Measurements from ENCODE around the gene CDK8. TPM values are rescaled to one million over a fixed set of nuclear protein-coding genes. Genes with fewer than 3 reads are reported as not detected.

Gene CDK8
- total and polyA plus RNA-seq, 12 donors: 6.4 to 12.5 (median 9.2) TPM

DNA sequence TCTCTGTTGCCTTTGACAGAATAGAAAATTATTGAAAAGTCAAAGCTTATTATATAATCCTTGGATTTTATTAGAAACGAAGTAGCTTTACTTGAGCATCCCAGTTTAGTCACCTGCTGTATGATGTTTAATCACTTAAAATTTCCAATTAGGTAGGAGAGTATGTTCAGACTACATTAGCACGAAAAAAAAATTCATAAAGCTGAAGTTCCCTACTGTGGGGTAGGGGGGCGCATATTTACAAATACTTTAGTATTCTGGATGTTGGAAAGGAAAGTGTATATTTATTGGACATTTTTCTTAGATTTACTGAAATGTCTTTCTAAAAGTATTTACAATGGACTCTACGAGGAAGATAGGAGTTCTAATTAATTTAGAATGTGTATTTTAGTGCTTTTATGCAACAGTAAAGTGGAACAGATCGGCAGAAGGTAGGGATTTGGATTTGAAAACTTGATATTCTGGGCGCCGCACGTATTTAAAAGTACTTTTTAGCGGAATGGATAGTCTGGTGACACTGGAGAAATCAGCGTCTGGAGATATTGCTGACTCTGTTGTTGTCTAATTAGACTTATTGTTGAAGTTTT, 1.9 kb downstream of the CDK8 start:
- TF ChIP-seq, protein P1, sequence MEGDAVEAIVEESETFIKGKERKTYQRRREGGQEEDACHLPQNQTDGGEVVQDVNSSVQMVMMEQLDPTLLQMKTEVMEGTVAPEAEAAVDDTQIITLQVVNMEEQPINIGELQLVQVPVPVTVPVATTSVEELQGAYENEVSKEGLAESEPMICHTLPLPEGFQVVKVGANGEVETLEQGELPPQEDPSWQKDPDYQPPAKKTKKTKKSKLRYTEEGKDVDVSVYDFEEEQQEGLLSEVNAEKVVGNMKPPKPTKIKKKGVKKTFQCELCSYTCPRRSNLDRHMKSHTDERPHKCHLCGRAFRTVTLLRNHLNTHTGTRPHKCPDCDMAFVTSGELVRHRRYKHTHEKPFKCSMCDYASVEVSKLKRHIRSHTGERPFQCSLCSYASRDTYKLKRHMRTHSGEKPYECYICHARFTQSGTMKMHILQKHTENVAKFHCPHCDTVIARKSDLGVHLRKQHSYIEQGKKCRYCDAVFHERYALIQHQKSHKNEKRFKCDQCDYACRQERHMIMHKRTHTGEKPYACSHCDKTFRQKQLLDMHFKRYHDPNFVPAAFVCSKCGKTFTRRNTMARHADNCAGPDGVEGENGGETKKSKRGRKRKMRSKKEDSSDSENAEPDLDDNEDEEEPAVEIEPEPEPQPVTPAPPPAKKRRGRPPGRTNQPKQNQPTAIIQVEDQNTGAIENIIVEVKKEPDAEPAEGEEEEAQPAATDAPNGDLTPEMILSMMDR (IDR thresholded peaks at IDR 0.05): peak in 6 of 9 donors; percentile 16 to 41 (median 34)
- Histone ChIP-seq H3K4me1 (peaks cover 0 to 38% (median 25%) of the 10 kb centered on the region in 9 donors), H3K36me3 (no peaks in the 10 kb centered on the region), H3K9me3 (no peaks in the 10 kb centered on the region), H3K27me3 (no peaks in the 10 kb centered on the region), H3K4me3 (peak overlapping the region; percentile 74 to 98 (median 88)), H3K27ac (peak overlapping the region in 6 of 10 donors; percentile 89 to 98 (median 96))
- DNase-seq (no peak), ATAC-seq (no peak)
- intact Hi-C loops (cut with DNase I): loop anchor here in 3 of 10 donors (5.0 to 10.0 kb wide), 5 partner anchors 69 to 239 kb away; no protein-coding TSS in a partner anchor
- whole genome bisulfite sequencing, 2 donors: 40 to 43% methylated on average over 10 of the region's 10 CpGs

DNA sequence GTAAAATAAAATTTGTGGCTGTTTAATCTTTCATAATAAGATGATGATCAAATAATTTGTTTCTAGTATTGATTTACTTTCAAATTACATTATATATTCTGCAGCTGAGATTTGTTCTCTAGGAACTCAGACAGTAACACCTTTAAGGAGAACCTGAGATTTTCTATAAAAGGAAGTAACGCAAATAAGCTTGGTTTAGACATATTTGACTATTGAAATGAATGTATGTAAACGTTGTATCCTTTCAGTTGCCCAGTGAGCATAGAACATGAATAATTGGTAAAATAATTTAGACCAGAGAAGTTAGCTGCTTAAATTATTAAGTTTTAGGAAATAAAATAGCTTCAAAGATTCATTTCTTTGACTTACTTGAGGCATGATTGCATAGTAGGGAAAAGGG, 3.1 kb downstream of the CDK8 start:
- no peaks in the 10 kb centered on the region for H3K36me3 ChIP-seq
- intact Hi-C loops (cut with DNase I): loop anchor here in 3 of 10 donors (5.0 to 10.0 kb wide), 5 partner anchors 68 to 238 kb away; no protein-coding TSS in a partner anchor
- no peaks in the 10 kb centered on the region for H3K9me3 ChIP-seq
- TF ChIP-seq, protein P1 (IDR thresholded peaks at IDR 0.05): no peak
- peak overlapping the region in 1 of 10 donors; percentile 90 for H3K27ac ChIP-seq
- no peak for DNase-seq
- no peak for ATAC-seq
- no peaks in the 10 kb centered on the region for H3K27me3 ChIP-seq
- 60 to 61% methylated on average over 2 of the region's 2 CpGs for WGBS, 2 donors
- H3K4me1 ChIP-seq: peaks cover 0 to 50% (median 25%) of the 10 kb centered on the region in 9 donors
- peak overlapping the region in 3 of 10 donors; percentile 74 to 93 (median 92) for H3K4me3 ChIP-seq

DNA sequence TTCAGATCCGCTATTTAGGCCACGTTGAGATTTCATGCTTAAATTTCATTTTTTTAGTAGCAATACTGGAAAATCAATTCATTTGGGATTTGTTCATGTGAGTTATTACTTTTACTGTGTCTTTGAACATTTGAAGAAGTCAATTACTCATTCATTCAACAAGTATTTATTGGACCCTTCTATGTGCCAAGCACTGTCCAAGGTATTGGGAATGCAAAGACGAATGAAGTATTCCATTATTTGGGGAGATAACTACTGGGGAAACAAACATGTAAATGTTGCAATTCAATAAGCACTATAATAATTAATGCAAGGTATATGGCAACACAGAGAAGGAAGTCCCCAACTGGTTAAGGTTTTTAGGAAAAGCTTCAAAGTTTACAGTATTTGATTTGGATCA, 5.7 kb downstream of the CDK8 start:
- Histone ChIP-seq H3K9me3 (peaks cover 0 to 6% (median 0%) of the 10 kb centered on the region in 11 donors), H3K27ac (no peak overlapping the region), H3K4me1 (peaks cover 0 to 50% (median 25%) of the 10 kb centered on the region in 9 donors), H3K36me3 (no peaks in the 10 kb centered on the region), H3K27me3 (no peaks in the 10 kb centered on the region), H3K4me3 (no peak overlapping the region)
- TF ChIP-seq, protein P1 (IDR thresholded peaks at IDR 0.05): no peak
- WGBS, 2 donors: 84 to 87% methylated on average over 3 of the region's 3 CpGs
- DNase-seq (no peak), ATAC-seq (no peak)
- intact Hi-C loops (cut with DNase I): loop anchor here in 3 of 10 donors (5.0 to 10.0 kb wide), 5 partner anchors 65 to 235 kb away; no protein-coding TSS in a partner anchor

DNA sequence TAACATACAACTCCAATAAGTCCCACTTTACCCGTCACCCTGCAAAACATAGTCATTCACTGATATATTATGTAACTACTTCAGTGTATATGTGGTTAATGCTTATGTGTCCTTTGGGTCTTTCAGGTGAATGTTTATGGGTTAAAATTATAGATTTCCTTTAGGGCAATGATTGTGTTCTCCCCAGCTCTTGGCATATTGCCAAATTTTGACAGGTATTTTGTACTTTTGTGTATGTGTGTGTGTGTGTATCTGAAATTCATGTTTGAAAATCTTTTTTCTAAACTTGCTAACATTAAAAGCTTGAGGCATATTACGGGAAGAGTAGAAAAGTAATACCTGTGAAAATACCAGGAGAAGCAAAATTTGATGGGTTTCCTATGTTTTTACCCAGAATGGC, 8.2 kb downstream of the CDK8 start:
- Histone ChIP-seq H3K4me1 (peaks cover 0 to 48% (median 12%) of the 10 kb centered on the region in 9 donors), H3K9me3 (peaks cover 0 to 6% (median 0%) of the 10 kb centered on the region in 11 donors), H3K27me3 (no peaks in the 10 kb centered on the region), H3K36me3 (no peaks in the 10 kb centered on the region), H3K4me3 (no peak overlapping the region), H3K27ac (no peak overlapping the region)
- intact Hi-C loops (cut with DNase I): no loop called here
- DNase-seq (no peak), ATAC-seq (no peak)
- WGBS, 2 donors: 95 to 99% methylated on average over 2 of the region's 2 CpGs
- TF ChIP-seq, protein P1 (IDR thresholded peaks at IDR 0.05): no peak
